Breast epithelium (tissue), 4 donors: ENCODE results near the gene CD86. TPM values are rescaled to one million over a fixed set of nuclear protein-coding genes. Genes with fewer than 3 reads are reported as not detected.

Source experiments
- DNase-seq, 2 donors: peaks; one replicate each; pipeline ENCODE4 v3.0.0-alpha.2; 2019; ENCODE audit warnings: low spot score in 2 of 2
- H3K27ac ChIP-seq, 2 donors: fragments of 200-600 bp; sonication (generic) in 1 of 2; one replicate each; pipeline ENCODE4 v1.5.1; 2016 to 2019; ENCODE audit warnings: mild to moderate bottlenecking in 1 of 2
- H3K27me3 ChIP-seq, 2 donors: fragments of 200-600 bp; sonication (generic) in 1 of 2; one replicate each; pipeline versions ENCODE4 v1.5.1 to v1.6.0; 2017 to 2019; ENCODE audit warnings: control low read depth in 1 of 2, mild to moderate bottlenecking in 1 of 2
- H3K36me3 ChIP-seq: fragments of 200-600 bp; one replicate; pipeline ENCODE4 v1.5.1; 2019
- H3K4me1 ChIP-seq, 2 donors: fragments of 200-600 bp; sonication (generic); one replicate each; pipeline ENCODE4 v1.5.1; 2016 to 2019; ENCODE audit warnings: control low read depth in 1 of 2
- H3K4me3 ChIP-seq, 3 donors: fragments of 200-600 bp; sonication (generic); 1 replicate in 2 of 3; 2 replicates in 1 of 3; pipeline ENCODE4 v1.5.1; 2016 to 2019; ENCODE audit warnings: mild to moderate bottlenecking in 3 of 3, moderate library complexity in 2 of 3
- H3K9me3 ChIP-seq, 2 donors: fragments of 200-600 bp; sonication (generic) in 1 of 2; one replicate each; pipeline ENCODE4 v1.5.1; 2016 to 2019; ENCODE audit warnings: control low read depth in 1 of 2
- POLR2A ChIP-seq: fragments of 450-650 bp; IDR thresholded peaks from one replicate; pipeline ENCODE4 v1.6.1; 2016; ENCODE audit warnings: antibody characterized with exemption, mild to moderate bottlenecking, moderate library complexity
- POLR2AphosphoS5 ChIP-seq, 3 donors: sonication (generic); formaldehyde crosslinking; IDR thresholded peaks; one replicate each; pipeline ENCODE4 v1.6.1; 2017; ENCODE audit warnings: antibody characterized with exemption in 3 of 3
- intact Hi-C: fragments of 100-400 bp; cut with DNase I; formaldehyde crosslinking; loops from one replicate; pipeline ENCODE4 v1.15.1; 2023; ENCODE audit warnings: low total_unique reads
- total RNA-seq, 3 donors: library from RNA; depleted of rRNA; stranded (reverse); fragments of >200 nt; gene quantifications; one replicate each; pipeline ENCODE4 v1.1.0, GENCODE V29; 2016
- TF ChIP-seq, protein P1 (sequence below), 3 donors: fragments of 450-650 bp; IDR thresholded peaks; one replicate each; pipeline ENCODE4 v1.5.1; 2016 to 2017; ENCODE audit warnings: antibody characterized with exemption in 3 of 3, mild to moderate bottlenecking in 3 of 3, moderate library complexity in 3 of 3

The CD86 gene
- total RNA-seq, 3 donors from 2014 or later, result 7.3 to 12.6 (median 7.5) TPM

- Histone ChIP-seq H3K27me3 (no peaks in the 10 kb centered on the region), H3K9me3 (no peaks in the 10 kb centered on the region), H3K27ac (no peak overlapping the region), H3K4me3 (no peak overlapping the region), H3K36me3 (no peaks in the 10 kb centered on the region), H3K4me1 (no peaks in the 10 kb centered on the region)
- TF ChIP-seq POLR2AphosphoS5 (IDR thresholded peaks at IDR 0.05) (no peak), POLR2A (no peak)
- TF ChIP-seq, protein P1, sequence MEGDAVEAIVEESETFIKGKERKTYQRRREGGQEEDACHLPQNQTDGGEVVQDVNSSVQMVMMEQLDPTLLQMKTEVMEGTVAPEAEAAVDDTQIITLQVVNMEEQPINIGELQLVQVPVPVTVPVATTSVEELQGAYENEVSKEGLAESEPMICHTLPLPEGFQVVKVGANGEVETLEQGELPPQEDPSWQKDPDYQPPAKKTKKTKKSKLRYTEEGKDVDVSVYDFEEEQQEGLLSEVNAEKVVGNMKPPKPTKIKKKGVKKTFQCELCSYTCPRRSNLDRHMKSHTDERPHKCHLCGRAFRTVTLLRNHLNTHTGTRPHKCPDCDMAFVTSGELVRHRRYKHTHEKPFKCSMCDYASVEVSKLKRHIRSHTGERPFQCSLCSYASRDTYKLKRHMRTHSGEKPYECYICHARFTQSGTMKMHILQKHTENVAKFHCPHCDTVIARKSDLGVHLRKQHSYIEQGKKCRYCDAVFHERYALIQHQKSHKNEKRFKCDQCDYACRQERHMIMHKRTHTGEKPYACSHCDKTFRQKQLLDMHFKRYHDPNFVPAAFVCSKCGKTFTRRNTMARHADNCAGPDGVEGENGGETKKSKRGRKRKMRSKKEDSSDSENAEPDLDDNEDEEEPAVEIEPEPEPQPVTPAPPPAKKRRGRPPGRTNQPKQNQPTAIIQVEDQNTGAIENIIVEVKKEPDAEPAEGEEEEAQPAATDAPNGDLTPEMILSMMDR (IDR thresholded peaks at IDR 0.05), result no peak
- intact Hi-C loops, result loop anchor here (2.0 kb wide), 1 partner anchor 62 kb away; no protein-coding TSS in a partner anchor
- no peak for DNase-seq
Observed at GRCh38 chr3:122067214-122067550, 12.0 kb downstream of the CD86 start.

DNA sequence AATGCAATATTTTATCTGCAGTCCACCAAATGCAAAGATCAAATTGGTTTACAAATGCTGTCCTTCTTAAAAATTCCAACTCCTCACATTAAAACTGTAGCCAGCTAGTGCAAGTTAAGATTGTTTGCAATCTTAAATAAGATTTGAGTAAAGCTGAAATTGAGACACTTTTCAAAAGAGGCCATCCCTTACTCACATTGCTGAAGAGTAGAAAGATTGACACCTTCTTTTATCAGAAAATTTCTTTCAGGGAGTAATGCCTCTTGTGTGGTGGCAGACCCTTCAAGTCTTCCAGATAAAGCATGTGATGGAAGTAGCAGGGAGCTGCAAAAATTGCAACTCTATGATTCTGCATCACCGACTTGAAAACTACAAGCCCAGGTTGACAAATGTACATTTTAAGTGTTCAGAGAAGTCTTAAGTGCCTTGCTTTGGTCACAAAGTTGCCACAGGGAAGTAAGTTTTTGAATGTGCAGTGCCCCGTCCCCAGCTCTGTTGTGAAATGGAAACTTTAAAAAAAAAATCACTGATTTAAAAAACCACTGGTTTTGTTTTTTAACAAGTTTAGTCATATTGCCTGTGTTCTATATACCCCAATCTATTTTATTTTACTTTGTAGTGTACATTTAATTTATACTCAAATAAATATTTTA, 12.6 kb downstream of the CD86 start:
- no peaks in the 10 kb centered on the region for H3K36me3 ChIP-seq
- H3K9me3 ChIP-seq, result no peaks in the 10 kb centered on the region
- no peak overlapping the region for H3K27ac ChIP-seq
- no peak overlapping the region for H3K4me3 ChIP-seq
- intact Hi-C loops, result loop anchor here (2.0 kb wide), 1 partner anchor 63 kb away; no protein-coding TSS in a partner anchor
- no peak for DNase-seq
- H3K27me3 ChIP-seq, result no peaks in the 10 kb centered on the region
- no peaks in the 10 kb centered on the region for H3K4me1 ChIP-seq
- no peak for TF ChIP-seq POLR2AphosphoS5 (IDR thresholded peaks at IDR 0.05)
- TF ChIP-seq POLR2A, result no peak
- TF ChIP-seq, protein P1 (IDR thresholded peaks at IDR 0.05), result no peak

GRCh38 chr3:122074621-122075265, 19.6 kb downstream of the CD86 start:
- Histone ChIP-seq H3K36me3 (no peaks in the 10 kb centered on the region), H3K27ac (no peak overlapping the region), H3K4me3 (no peak overlapping the region), H3K27me3 (no peaks in the 10 kb centered on the region), H3K4me1 (no peaks in the 10 kb centered on the region), H3K9me3 (no peaks in the 10 kb centered on the region)
- TF ChIP-seq POLR2AphosphoS5 (IDR thresholded peaks at IDR 0.05) (no peak), POLR2A (no peak)
- TF ChIP-seq, protein P1 (IDR thresholded peaks at IDR 0.05), result no peak
- intact Hi-C loops, result no loop called here
- no peak for DNase-seq

GRCh38 chr3:122076491-122077292, 21.5 kb downstream of the CD86 start:
- intact Hi-C loops, result no loop called here
- no peak for DNase-seq
- Histone ChIP-seq H3K4me3 (no peak overlapping the region), H3K4me1 (no peaks in the 10 kb centered on the region), H3K27me3 (no peaks in the 10 kb centered on the region), H3K27ac (no peak overlapping the region), H3K36me3 (no peaks in the 10 kb centered on the region), H3K9me3 (no peaks in the 10 kb centered on the region)
- TF ChIP-seq POLR2AphosphoS5 (IDR thresholded peaks at IDR 0.05), result no peak
- no peak for TF ChIP-seq POLR2A
- TF ChIP-seq, protein P1 (IDR thresholded peaks at IDR 0.05), result no peak
